NCI-H446 (cell line): ENCODE data around the gene MRPL21.

Source experiments
- DNase-seq, 2 experiments: peaks; one replicate each; lab custom pipeline; 2025; lab: John Stamatoyannopoulos, UW

Gene MRPL21

GRCh38 chr11:68903288-68904247 lies at the start of gene MRPL21, which contains the start of gene IGHMBP2:
Gene MRPL21, minus strand, starts transcription at chr11:68903832. Its CDS starts 22 bp downstream, at chr11:68903810.
Gene IGHMBP2, plus strand, starts transcription at chr11:68903891. Its CDS starts 62 bp downstream, at chr11:68903953.
- peak; percentile 40 to 88 for DNase-seq

DNA sequence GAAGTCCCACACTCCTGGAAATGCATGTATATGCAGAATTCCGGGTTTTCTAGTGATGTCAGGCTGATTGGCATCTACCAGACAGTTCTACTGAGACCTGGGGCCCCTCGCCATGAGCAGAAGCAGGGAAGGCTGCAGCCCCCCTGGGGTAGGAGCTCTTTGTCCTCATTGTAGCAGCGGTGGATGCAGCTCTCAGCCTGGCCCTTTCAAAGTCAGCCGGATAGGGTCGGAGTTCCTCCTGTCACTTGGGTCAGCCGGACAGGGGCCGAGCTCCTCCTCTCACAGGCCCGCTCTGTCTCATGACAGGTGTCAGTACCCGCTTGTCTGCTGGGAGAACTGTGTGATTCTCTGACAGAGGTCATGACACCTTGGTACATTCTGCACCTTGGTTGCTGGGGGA lies 47.1 kb upstream of the MRPL21 start:
- DNase-seq = no peak

GRCh38 chr11:68950270-68950669 lies 46.6 kb upstream of the MRPL21 start:
- peak in 1 of 2 experiments; percentile 13 for DNase-seq

GRCh38 chr11:68948935-68949334 lies 45.3 kb upstream of the MRPL21 start:
- no peak for DNase-seq

DNA sequence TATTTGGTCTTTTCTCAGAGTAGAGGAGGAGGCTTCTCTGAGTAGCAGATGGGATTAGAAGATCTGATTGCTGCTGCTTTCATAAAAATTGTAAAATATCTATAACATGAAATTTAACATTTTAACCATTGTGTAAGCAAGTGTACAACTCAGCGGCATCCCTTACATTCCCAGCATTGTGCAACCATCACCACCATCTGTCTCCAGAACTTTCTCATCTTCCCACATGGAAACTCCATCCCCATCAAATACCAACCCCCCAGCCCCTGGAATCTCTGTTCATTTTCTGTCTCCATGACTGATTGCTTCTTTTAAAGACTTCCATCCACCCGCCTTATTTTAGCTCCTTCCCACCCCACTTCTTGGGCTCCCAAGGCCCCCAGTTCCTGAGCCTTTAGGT lies 44.9 kb upstream of the MRPL21 start:
- DNase-seq = no peak

DNA sequence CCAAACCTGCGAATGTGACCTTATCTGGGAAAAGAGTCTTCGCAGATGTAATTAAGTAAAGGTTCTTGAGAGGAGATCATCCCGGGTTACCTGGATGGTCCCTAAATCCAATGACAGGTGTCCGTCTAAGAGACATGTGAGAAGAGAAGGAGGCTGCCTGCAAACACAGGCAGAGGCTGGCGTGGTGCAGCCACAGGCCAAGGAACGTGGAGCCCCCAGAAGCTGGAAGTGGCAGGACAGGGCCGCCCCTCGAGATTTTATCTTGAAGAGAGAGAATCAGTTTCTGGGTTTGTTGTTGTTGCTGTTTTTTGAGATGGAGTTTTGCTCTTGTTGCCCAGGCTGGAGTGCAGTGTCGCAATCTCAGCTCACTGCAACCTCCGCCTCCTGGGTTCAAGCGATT lies 43.5 kb upstream of the MRPL21 start:
- no peak for DNase-seq

- no peak for DNase-seq
Measured at GRCh38 chr11:68946416-68947090, 42.9 kb upstream of the MRPL21 start.

DNA sequence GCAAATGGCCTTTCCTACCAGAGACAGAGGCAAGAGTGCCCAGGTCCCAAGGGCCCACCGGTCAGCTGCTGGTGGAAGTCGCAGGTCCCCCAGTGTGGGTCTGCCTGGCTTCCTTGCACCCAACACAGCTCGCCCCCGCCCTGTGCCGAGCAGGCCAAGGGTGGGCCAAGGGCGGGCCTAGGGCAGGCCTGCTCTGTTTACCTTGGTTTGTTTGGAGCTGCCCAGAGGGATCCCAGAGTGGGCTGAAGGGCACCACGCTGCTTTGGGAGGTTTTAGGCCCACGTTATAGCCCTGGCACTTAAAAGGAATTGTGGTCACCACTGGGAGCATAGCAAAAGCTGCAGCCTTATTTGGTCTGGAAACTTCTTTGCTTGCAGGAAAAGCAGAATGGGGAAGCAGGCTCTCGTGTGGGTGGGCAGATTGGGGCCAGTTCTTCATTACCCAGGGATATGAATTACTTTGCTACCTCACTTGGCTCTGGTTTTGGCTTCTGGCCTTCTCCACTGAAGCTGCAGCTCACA lies 39.2 kb upstream of the MRPL21 start:
- no peak for DNase-seq

DNA sequence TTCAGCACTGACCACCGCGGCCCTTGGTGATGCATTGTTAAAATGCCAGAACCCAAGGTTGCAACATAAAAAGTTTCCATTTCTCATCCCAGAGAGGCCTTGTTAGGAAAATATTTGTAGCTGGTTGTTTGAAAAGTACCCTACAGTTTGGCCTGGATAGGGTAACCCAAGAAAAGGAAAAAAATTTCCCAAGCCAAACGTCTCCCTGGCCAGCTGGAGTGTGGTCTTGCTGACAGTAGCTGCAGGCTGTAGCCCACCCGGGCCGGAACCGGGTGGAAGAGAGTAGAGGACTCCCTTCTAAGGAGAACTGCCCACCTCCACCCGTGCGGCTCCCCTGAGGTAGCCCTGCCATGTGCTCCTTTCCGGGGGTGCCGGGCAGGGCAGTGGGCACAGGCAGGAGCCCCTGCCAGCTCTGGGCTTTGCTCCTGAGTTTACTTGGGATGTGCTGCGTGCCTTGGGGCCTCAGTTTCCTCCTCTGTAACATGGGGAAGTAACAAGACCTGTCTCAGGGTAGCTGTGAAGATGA lies 38.5 kb upstream of the MRPL21 start:
- no peak for DNase-seq

- no peak for DNase-seq
Measured at GRCh38 chr11:68941324-68942094, 37.9 kb upstream of the MRPL21 start.

- DNase-seq = no peak
Measured at GRCh38 chr11:68940651-68941323, 37.2 kb upstream of the MRPL21 start.

DNA sequence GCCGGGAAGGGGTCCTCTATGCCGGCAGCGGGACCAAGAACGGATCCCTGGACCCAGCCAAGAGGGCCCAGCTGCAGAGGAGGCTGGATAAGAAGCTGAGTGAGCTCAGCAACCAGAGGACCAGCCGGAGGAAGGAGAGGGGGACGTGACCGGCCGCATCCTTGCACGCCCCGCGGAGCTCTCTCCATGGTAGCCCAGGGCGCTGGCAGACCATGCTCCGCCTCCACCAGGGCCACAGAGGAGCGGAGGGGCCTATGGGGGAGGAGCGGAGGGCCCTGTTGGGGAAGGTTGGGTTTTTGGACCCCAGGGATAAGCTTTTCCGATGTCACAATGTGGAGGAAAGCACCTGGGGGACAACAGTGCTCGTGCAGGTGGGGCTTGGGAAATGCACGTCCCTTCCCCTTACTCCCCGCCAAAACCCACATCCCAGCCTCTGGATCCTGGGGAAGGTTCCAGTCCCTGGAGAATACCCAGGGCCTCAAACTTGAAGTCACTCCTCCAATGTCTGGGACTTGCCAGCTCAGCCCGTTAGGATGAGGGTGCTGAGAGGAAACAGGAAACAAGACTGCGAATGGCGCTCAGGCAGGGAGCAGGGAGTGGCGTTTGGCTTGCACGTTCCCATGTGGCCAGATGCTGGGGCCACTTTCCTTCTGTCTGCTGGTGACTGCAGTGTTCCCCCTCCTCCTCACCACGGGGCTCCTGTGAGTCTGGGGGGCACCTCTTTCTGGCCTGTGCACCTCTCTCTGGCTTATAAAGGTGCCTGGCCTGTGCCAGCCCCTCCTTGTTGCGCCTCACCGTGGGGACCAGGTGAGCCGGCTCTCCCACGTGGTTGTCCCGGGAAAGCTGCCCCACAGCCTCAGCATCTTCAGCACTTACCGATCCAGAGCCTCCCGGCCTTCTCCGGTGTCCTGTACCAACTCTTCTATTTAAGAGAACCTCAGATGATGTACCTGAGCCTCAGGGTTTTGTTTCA lies 36.2 kb upstream of the MRPL21 start:
- DNase-seq = no peak

- no peak for DNase-seq
Measured at GRCh38 chr11:68938816-68939582, 35.4 kb upstream of the MRPL21 start.

DNA sequence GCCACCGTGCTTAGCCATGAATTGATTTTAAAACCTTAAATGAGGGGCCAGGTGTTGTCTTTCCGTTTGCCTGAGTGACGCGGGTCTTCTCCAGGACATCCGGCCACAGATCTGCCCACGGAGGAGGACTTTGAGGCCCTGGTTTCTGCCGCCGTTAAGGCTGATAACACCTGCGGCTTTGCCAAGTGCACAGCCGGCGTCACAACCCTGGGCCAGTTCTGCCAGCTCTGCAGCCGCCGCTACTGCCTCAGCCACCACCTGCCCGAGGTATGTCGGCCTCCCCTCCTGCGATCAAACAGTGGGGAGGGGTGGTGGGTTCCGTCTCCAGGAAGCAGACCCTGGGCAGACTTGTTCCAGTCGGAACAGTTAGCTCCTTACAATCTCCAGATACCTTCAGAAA lies 34.5 kb upstream of the MRPL21 start:
- no peak for DNase-seq

GRCh38 chr11:68936676-68937620 lies 33.3 kb upstream of the MRPL21 start:
- DNase-seq = no peak

DNA sequence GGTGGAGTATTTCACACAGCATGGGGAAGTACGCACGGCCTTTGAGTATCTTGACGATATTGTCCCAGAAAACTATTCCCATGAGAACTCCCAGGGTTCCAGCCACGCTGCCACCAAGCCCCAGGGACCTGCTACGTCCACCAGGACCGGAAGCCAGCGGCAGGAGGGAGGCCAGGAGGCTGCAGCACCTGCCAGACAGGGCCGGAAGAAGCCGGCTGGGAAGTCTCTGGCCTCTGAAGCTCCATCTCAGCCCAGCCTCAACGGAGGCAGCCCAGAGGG lies 32.7 kb upstream of the MRPL21 start:
- DNase-seq = no peak

- no peak for DNase-seq
Measured at GRCh38 chr11:68935516-68936357, 32.1 kb upstream of the MRPL21 start.
